K562 (cell line): Measurements from ENCODE around the gene IL12A. TPM values are rescaled to one million over a fixed set of nuclear protein-coding genes. Genes with fewer than 3 reads are reported as not detected.

Experiments
- CREB1 ChIP-seq, 2 experiments: sonication (generic) in 1 of 2; formaldehyde crosslinking in 1 of 2; IDR thresholded peaks; 2 replicates each; pipeline versions ENCODE4 v1.6.1 to v1.8.0; 2012 to 2022; ENCODE audit warnings: inconsistent platforms in 1 of 2, mild to moderate bottlenecking in 1 of 2, missing genetic modification reagents in 1 of 2, moderate library complexity in 1 of 2
- HNRNPUL1 ChIP-seq: fragments of 200-400 bp; formaldehyde crosslinking; IDR thresholded peaks from 2 replicates; pipeline ENCODE4 v1.6.1; 2017; ENCODE audit warnings: low read length
- MAFF ChIP-seq: IDR thresholded peaks from 2 replicates; pipeline ENCODE4 v1.6.1; 2012; ENCODE audit warnings: low read length, improper control_type of control experiment
- SREBF1 ChIP-seq: fragments of 150-350 bp; IDR thresholded peaks from 2 replicates; pipeline ENCODE4 v1.6.1; 2014; ENCODE audit warnings: antibody characterized with exemption, low read depth, low read length, borderline replicate concordance
- ZNF431 ChIP-seq: sonication (generic); formaldehyde crosslinking; IDR thresholded peaks from 2 replicates; pipeline ENCODE4 v1.8.0; 2022; ENCODE audit warnings: mild to moderate bottlenecking, missing genetic modification reagents
- polyA plus RNA-seq, 8 experiments: library from polyadenylated mRNA; depleted of rRNA in 4 of 8; stranded (reverse) in 5 of 8; unstranded in 3 of 8; fragments of >200 nt; fragmentation: Nextera tagmentation in 2 of 8; fragmentation: Illumina TruSeq in 1 of 8; extraction: Ambion mirVana in 2 of 8; extraction: Trizol in 1 of 8; gene quantifications; 2 replicates each; pipeline versions ENCODE4 v1.2.1 to v1.2.3, GENCODE V29; 2011 to 2014; ENCODE audit warnings: inconsistent platforms in 1 of 8, missing spikeins in 1 of 8
- total RNA-seq, 7 experiments: library from RNA; depleted of rRNA in 6 of 7; stranded (reverse); fragments of >200 nt in 6 of 7; fragmentation: Illumina TruSeq in 2 of 7; extraction: Trizol in 2 of 7; gene quantifications; 2 replicates each; pipeline versions ENCODE4 v1.2.1 to v1.2.3, GENCODE V29; 2011 to 2021; ENCODE audit warnings: low replicate concordance in 1 of 7
- TF ChIP-seq, protein P1 (sequence below): fragments of 200-600 bp; sonication (generic); IDR thresholded peaks from one replicate; pipeline ENCODE4 v1.6.1; 2012; ENCODE audit warnings: mild to moderate bottlenecking, low read depth, low read length, inconsistent platforms
- TF ChIP-seq, protein P2 (sequence below), 2 experiments: fragments of 450-650 bp; conservative IDR thresholded peaks; 2 replicates each; pipeline ENCODE4 v1.6.1; 2017; ENCODE audit warnings: mild to moderate bottlenecking in 2 of 2, moderate library complexity in 2 of 2

Gene IL12A
- total and polyA plus RNA-seq, 9 of the 15 experiments (the other 6 are each of a cell fraction or from before 2014, with no cell fraction given) = not detected

DNA sequence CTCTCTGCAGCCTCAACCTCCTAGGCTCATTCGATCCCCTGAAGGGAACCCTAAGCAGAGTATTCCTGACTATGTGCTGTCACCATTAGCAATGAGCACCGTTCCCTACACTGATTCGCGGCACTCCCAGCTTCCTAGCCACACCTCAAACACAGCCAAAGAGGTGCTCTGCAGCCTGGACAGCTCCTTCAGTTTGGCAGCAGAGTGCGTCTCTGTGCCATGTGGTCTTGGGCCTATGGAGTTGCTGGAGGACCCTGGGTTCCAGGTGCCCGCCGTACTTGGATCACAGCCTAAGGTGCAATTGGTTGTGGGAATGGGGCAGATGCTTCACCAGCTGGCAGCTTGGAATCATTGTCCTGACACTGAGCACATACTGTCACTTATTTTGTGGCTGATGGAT lies 17.3 kb upstream of the IL12A start (continued):
- TF ChIP-seq, protein P1, sequence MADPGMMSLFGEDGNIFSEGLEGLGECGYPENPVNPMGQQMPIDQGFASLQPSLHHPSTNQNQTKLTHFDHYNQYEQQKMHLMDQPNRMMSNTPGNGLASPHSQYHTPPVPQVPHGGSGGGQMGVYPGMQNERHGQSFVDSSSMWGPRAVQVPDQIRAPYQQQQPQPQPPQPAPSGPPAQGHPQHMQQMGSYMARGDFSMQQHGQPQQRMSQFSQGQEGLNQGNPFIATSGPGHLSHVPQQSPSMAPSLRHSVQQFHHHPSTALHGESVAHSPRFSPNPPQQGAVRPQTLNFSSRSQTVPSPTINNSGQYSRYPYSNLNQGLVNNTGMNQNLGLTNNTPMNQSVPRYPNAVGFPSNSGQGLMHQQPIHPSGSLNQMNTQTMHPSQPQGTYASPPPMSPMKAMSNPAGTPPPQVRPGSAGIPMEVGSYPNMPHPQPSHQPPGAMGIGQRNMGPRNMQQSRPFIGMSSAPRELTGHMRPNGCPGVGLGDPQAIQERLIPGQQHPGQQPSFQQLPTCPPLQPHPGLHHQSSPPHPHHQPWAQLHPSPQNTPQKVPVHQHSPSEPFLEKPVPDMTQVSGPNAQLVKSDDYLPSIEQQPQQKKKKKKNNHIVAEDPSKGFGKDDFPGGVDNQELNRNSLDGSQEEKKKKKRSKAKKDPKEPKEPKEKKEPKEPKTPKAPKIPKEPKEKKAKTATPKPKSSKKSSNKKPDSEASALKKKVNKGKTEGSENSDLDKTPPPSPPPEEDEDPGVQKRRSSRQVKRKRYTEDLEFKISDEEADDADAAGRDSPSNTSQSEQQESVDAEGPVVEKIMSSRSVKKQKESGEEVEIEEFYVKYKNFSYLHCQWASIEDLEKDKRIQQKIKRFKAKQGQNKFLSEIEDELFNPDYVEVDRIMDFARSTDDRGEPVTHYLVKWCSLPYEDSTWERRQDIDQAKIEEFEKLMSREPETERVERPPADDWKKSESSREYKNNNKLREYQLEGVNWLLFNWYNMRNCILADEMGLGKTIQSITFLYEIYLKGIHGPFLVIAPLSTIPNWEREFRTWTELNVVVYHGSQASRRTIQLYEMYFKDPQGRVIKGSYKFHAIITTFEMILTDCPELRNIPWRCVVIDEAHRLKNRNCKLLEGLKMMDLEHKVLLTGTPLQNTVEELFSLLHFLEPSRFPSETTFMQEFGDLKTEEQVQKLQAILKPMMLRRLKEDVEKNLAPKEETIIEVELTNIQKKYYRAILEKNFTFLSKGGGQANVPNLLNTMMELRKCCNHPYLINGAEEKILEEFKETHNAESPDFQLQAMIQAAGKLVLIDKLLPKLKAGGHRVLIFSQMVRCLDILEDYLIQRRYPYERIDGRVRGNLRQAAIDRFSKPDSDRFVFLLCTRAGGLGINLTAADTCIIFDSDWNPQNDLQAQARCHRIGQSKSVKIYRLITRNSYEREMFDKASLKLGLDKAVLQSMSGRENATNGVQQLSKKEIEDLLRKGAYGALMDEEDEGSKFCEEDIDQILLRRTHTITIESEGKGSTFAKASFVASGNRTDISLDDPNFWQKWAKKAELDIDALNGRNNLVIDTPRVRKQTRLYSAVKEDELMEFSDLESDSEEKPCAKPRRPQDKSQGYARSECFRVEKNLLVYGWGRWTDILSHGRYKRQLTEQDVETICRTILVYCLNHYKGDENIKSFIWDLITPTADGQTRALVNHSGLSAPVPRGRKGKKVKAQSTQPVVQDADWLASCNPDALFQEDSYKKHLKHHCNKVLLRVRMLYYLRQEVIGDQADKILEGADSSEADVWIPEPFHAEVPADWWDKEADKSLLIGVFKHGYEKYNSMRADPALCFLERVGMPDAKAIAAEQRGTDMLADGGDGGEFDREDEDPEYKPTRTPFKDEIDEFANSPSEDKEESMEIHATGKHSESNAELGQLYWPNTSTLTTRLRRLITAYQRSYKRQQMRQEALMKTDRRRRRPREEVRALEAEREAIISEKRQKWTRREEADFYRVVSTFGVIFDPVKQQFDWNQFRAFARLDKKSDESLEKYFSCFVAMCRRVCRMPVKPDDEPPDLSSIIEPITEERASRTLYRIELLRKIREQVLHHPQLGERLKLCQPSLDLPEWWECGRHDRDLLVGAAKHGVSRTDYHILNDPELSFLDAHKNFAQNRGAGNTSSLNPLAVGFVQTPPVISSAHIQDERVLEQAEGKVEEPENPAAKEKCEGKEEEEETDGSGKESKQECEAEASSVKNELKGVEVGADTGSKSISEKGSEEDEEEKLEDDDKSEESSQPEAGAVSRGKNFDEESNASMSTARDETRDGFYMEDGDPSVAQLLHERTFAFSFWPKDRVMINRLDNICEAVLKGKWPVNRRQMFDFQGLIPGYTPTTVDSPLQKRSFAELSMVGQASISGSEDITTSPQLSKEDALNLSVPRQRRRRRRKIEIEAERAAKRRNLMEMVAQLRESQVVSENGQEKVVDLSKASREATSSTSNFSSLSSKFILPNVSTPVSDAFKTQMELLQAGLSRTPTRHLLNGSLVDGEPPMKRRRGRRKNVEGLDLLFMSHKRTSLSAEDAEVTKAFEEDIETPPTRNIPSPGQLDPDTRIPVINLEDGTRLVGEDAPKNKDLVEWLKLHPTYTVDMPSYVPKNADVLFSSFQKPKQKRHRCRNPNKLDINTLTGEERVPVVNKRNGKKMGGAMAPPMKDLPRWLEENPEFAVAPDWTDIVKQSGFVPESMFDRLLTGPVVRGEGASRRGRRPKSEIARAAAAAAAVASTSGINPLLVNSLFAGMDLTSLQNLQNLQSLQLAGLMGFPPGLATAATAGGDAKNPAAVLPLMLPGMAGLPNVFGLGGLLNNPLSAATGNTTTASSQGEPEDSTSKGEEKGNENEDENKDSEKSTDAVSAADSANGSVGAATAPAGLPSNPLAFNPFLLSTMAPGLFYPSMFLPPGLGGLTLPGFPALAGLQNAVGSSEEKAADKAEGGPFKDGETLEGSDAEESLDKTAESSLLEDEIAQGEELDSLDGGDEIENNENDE = no peak
- TF ChIP-seq, protein P2, sequence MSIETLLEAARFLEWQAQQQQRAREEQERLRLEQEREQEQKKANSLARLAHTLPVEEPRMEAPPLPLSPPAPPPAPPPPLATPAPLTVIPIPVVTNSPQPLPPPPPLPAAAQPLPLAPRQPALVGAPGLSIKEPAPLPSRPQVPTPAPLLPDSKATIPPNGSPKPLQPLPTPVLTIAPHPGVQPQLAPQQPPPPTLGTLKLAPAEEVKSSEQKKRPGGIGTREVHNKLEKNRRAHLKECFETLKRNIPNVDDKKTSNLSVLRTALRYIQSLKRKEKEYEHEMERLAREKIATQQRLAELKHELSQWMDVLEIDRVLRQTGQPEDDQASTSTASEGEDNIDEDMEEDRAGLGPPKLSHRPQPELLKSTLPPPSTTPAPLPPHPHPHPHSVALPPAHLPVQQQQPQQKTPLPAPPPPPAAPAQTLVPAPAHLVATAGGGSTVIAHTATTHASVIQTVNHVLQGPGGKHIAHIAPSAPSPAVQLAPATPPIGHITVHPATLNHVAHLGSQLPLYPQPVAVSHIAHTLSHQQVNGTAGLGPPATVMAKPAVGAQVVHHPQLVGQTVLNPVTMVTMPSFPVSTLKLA (conservative IDR thresholded peaks at IDR 0.05) = no peak
- TF ChIP-seq HNRNPUL1 = no peak
- no peak for TF ChIP-seq MAFF
- TF ChIP-seq ZNF431 (CRISPR knock-in tag) = no peak
- TF ChIP-seq CREB1 (IDR thresholded peaks at IDR 0.05) = no peak
- TF ChIP-seq CREB1 (CRISPR knock-in tag; IDR thresholded peaks at IDR 0.05) = no peak
- no peak for TF ChIP-seq SREBF1
